HEK293 (cell line): ENCODE data around the gene DNAI1.

Source experiments
- CTCF ChIA-PET: fragments of 350-600 bp; formaldehyde crosslinking; extraction: SDS; loops from one replicate; lab custom pipeline; 2021; ENCODE audit warnings: antibody characterized with exemption; lab: Yijun Ruan, JAX
- POLR2A ChIA-PET: fragments of 300-600 bp; formaldehyde crosslinking; extraction: SDS; loops from one replicate; lab custom pipeline; 2020; ENCODE audit warnings: antibody characterized with exemption, inconsistent platforms; lab: Yijun Ruan, JAX
- H3K27ac ChIP-seq: fragments of 200-500 bp; sonication (Bioruptor generic); 2 replicates; pipeline ENCODE4 v1.5.1; 2014; ENCODE audit warnings: low read depth, low read length, control low read depth, inconsistent platforms; ENCODE audit errors: extremely low read depth
- H3K36me3 ChIP-seq, 2 experiments: fragments of 200-500 bp in 1 of 2; sonication (Bioruptor generic) in 1 of 2; 1 replicate in 1 of 2; 2 replicates in 1 of 2; pipeline ENCODE4 v1.5.1; 2014 to 2017; ENCODE audit warnings: inconsistent platforms in 2 of 2, low read length in 2 of 2; ENCODE audit not compliant: control insufficient read depth in 2 of 2, insufficient read depth in 1 of 2
- H3K4me1 ChIP-seq: fragments of 200-500 bp; sonication (Bioruptor generic); 2 replicates; pipeline ENCODE4 v1.5.1; 2014; ENCODE audit warnings: mild to moderate bottlenecking, low read length, inconsistent platforms; ENCODE audit not compliant: control insufficient read depth, insufficient read depth
- H3K4me3 ChIP-seq: 2 replicates; pipeline ENCODE4 v1.5.1; 2011; ENCODE audit warnings: low read depth, mild to moderate bottlenecking, control low read depth, low read length, moderate library complexity
- H3K9me3 ChIP-seq: fragments of 200-500 bp; sonication (Bioruptor generic); 2 replicates; pipeline ENCODE4 v1.5.1; 2014; ENCODE audit warnings: low read depth, low read length, inconsistent platforms; ENCODE audit not compliant: control insufficient read depth, insufficient read depth
- BCL6B ChIP-seq: fragments of 450-650 bp; formaldehyde crosslinking; IDR thresholded peaks from 2 replicates; pipeline ENCODE4 v1.5.1; 2017; ENCODE audit warnings: missing biosample characterization, missing genetic modification characterization
- GLI2 ChIP-seq: fragments of 450-650 bp; formaldehyde crosslinking; IDR thresholded peaks from 2 replicates; pipeline ENCODE4; 2017; ENCODE audit warnings: missing biosample characterization, missing genetic modification characterization, low read depth, borderline replicate concordance
- GLIS1 ChIP-seq: fragments of 450-650 bp; formaldehyde crosslinking; IDR thresholded peaks from 2 replicates; pipeline ENCODE4 v1.5.1; 2016; ENCODE audit warnings: missing biosample characterization, missing genetic modification characterization
- OSR2 ChIP-seq: fragments of 450-650 bp; formaldehyde crosslinking; IDR thresholded peaks from 2 replicates; pipeline ENCODE4 v1.5.1; 2016; ENCODE audit warnings: missing biosample characterization, missing genetic modification characterization
- SCRT2 ChIP-seq: fragments of 450-650 bp; formaldehyde crosslinking; IDR thresholded peaks from 2 replicates; pipeline ENCODE4 v1.5.1; 2016; ENCODE audit warnings: missing biosample characterization, missing genetic modification characterization
- ZNF280C ChIP-seq: fragments of 450-650 bp; formaldehyde crosslinking; IDR thresholded peaks from 2 replicates; pipeline ENCODE4 v1.5.1; 2016; ENCODE audit warnings: missing biosample characterization, missing genetic modification characterization
- ZNF37A ChIP-seq: fragments of 450-650 bp; IDR thresholded peaks from 2 replicates; pipeline ENCODE4 v1.5.1; 2018; ENCODE audit warnings: missing biosample characterization, missing genetic modification characterization
- ZNF510 ChIP-seq: fragments of 450-650 bp; formaldehyde crosslinking; IDR thresholded peaks from 2 replicates; pipeline ENCODE4 v1.5.1; 2018; ENCODE audit warnings: mild to moderate bottlenecking, missing genetic modification characterization, missing biosample characterization; ENCODE audit not compliant: insufficient replicate concordance
- ZNF521 ChIP-seq: fragments of 450-650 bp; formaldehyde crosslinking; IDR thresholded peaks from 2 replicates; pipeline ENCODE4 v1.5.1; 2017; ENCODE audit warnings: missing biosample characterization, mild to moderate bottlenecking, missing genetic modification characterization
- ZNF580 ChIP-seq: fragments of 450-650 bp; formaldehyde crosslinking; IDR thresholded peaks from 2 replicates; pipeline ENCODE4 v1.5.1; 2016; ENCODE audit warnings: missing biosample characterization, missing genetic modification characterization
- ZNF777 ChIP-seq: fragments of 450-650 bp; formaldehyde crosslinking; IDR thresholded peaks from 2 replicates; pipeline ENCODE4 v1.5.1; 2017; ENCODE audit warnings: missing biosample characterization, missing genetic modification characterization, borderline replicate concordance
- ZSCAN16 ChIP-seq: fragments of 450-650 bp; formaldehyde crosslinking; IDR thresholded peaks from 2 replicates; pipeline ENCODE4 v1.5.1; 2016; ENCODE audit warnings: missing biosample characterization, missing genetic modification characterization

DNAI1 gene

GRCh38 chr9:34562135-34562745 is 103.6 kb downstream of the DNAI1 start:
- Histone ChIP-seq H3K36me3 (no peaks in the 10 kb centered on the region), H3K27ac (no peak overlapping the region), H3K9me3 (no peaks in the 10 kb centered on the region), H3K4me1 (no peaks in the 10 kb centered on the region), H3K4me3 (no peak overlapping the region)
- ChIA-PET CTCF (interaction anchor here (0.9 to 2.5 kb wide), 9 partner anchors 9 to 72 kb away, joined by 4 to 26 read pairs (median 7); no protein-coding TSS in a partner anchor), POLR2A (no interaction called here)
- no peak for TF ChIP-seq ZNF510 (tag by site-specific recombination)
- TF ChIP-seq ZNF280C (tag by site-specific recombination), result no peak
- no peak for TF ChIP-seq ZSCAN16

- Histone ChIP-seq H3K27ac (no peak overlapping the region), H3K4me3 (no peak overlapping the region), H3K36me3 (no peaks in the 10 kb centered on the region), H3K9me3 (no peaks in the 10 kb centered on the region), H3K4me1 (no peaks in the 10 kb centered on the region)
- POLR2A ChIA-PET, result no interaction called here
- CTCF ChIA-PET, result interaction anchor here (0.5 to 2.5 kb wide), 10 partner anchors 14 to 333 kb away, joined by 3 to 26 read pairs (median 6); no protein-coding TSS in a partner anchor
- TF ChIP-seq BCL6B (tag by site-specific recombination) (no peak), ZNF37A (tag by site-specific recombination) (peak; percentile 30; the same call in 1 of the 2 replicates)
These were observed 104.7 kb downstream of the DNAI1 start for GRCh38 chr9:34563262-34563661.

GRCh38 chr9:34564617-34565016 is 106.0 kb downstream of the DNAI1 start:
- no peaks in the 10 kb centered on the region for H3K36me3 ChIP-seq
- H3K4me1 ChIP-seq, result no peaks in the 10 kb centered on the region
- no peak overlapping the region for H3K4me3 ChIP-seq
- ChIA-PET POLR2A (no interaction called here), CTCF (interaction anchor here (1.0 to 1.4 kb wide), 2 partner anchors 161 to 491 kb away, joined by 3 to 4 read pairs; no protein-coding TSS in a partner anchor)
- no peak overlapping the region for H3K27ac ChIP-seq
- no peaks in the 10 kb centered on the region for H3K9me3 ChIP-seq
- TF ChIP-seq ZNF521 (tag by site-specific recombination) (no peak), GLIS1 (tag by site-specific recombination) (no peak), ZNF777 (tag by site-specific recombination) (no peak), ZNF580 (tag by site-specific recombination) (no peak)

GRCh38 chr9:34565856-34566255 is 107.3 kb downstream of the DNAI1 start:
- TF ChIP-seq SCRT2 (tag by site-specific recombination) (no peak), BCL6B (tag by site-specific recombination) (no peak), GLI2 (no peak), OSR2 (tag by site-specific recombination) (no peak)
- ChIA-PET CTCF (no interaction called here), POLR2A (no interaction called here)
- Histone ChIP-seq H3K9me3 (no peaks in the 10 kb centered on the region), H3K27ac (no peak overlapping the region), H3K4me3 (no peak overlapping the region), H3K4me1 (no peaks in the 10 kb centered on the region), H3K36me3 (no peaks in the 10 kb centered on the region)
